Activated CD4-positive, alpha-beta T cell treated with anti-CD3 and anti-CD28 coated beads, Interleukin-2, amount 50 U/mL, for 16 hours (primary cell): ENCODE measurements around the gene IFI6.
A peak's percentile ranks its signal among the peaks of the same experiment; 100 is the strongest.
"Not testable (repeated sequence)": the region's sequence is repeated elsewhere in the genome, so short reads cannot be mapped to it uniquely, and the experiment has no call there.

Source experiments
- DNase-seq: peaks from one replicate; pipeline ENCODE4 v3.0.0-alpha.2; 2020

Gene IFI6

GRCh38 chr1:27671964-27672749 is at the start of gene IFI6:
TSS of gene IFI6 (minus strand) at chr1:27672192. CDS start at chr1:27669314, 2,878 bp downstream.
- DNase-seq: peak; percentile 90

- DNase-seq: no peak
Measured at GRCh38 chr1:27719286-27720251, 47.6 kb upstream of the IFI6 start.

DNA sequence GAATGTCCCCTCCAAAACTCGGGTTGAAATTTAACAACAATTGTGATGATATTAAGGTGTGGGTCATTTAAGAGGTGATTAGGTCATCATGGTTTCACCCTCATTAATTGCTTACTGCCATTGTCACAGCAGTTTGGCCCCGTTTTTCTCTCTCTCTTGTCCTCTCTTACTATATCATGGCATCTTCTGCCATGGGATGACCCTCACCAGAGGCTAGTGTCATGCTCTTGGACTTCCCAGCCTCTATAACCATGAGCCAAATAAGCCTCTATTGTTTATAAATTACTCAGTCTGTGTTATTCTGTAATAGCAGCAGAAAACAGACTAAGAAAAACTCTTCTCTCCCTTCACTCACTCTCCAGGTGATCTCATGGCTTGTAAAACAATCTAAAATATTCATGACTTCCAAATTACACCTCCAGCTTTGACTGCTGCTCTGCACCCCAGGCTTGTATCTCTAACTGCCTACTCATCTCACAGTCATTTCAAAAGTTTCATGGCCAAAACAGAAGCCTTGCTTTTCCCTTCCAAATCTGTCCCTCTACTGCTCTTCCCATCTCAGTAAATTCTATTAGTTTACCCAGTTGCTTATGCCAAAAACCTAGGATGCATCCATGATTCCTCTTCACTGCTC is 44.4 kb upstream of the IFI6 start:
- no peak for DNase-seq

DNA sequence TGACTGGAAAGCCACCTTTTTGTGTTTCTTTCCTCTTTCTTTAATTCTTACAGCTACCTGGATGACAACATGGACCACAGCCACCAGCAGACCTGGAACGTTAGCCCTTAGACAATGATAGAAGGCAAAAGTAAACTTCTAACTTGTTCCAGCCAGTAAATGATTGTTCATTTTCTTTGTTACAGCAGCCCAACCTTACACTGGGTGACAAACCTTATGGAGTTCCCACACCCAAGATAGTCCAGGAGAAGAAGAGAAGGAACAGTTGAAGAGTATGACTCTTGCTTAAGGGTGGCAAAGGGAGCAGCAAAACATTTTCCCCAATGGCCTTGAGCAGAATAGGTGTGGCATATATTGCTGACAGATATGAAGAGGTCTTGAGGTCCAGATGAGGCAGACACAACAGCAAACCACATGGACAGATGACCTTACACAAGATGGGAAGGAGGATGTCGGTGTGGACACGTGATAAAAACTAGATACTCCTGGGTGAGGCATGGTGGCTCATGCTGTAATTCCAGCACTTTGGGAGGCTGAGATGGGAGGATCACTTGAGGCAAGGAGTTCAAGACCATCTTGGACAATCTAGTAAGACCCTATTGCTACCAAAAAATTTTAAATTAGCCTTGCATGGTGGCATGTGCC is 42.0 kb upstream of the IFI6 start:
- DNase-seq: no peak

DNA sequence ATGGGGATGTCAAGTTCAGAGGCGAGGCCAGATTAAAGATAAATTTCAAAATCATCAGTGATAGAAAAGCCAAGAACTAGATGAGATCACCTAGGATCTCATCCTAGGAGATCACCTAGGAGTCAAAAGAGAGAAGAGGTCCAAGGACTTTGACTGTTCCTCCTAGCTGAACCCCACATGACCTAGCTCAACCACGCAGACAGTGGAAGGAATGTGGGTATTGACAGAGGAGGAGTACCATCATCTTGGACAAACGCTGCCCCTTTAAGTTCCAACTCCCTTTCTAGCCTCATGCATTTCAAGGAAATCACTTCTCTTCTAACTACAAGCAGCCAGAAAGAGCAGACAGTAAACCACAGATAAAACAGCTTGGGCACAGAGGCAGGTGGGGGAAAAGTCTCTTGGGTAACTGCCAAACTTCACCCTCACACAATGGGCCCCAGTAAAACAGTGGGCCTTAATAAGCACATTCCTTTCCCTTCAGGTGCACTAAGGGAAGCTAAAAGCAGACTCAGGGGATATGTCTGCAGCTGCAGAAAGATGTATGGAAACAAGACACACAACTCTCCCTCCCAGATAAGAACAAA is 41.2 kb upstream of the IFI6 start:
- no peak for DNase-seq

- DNase-seq: no peak
Measured at GRCh38 chr1:27710574-27710973, 38.6 kb upstream of the IFI6 start.

GRCh38 chr1:27705545-27705944 is 33.6 kb upstream of the IFI6 start:
- DNase-seq: no peak

DNA sequence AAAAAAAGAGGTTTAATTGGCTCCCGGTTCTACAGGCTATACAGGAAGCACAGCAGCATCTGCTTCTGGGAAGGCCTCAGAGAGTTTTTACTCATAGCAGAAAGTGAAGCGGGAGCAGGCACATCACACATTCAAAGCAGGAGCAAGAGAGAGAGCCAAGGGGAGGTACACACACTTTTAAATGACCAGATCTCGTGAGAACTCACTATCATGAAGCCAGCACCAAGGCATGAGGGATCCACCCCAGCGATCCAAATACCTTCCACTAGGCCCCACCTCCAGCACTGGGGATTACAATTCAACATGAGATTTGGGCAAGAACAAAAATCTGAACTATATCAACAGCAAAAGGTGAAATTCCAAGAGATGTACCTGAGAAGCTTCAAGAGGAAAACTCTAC is 33.0 kb upstream of the IFI6 start:
- no peak for DNase-seq

GRCh38 chr1:27696835-27697234 is 24.8 kb upstream of the IFI6 start:
- DNase-seq: not testable (repeated sequence)

DNA sequence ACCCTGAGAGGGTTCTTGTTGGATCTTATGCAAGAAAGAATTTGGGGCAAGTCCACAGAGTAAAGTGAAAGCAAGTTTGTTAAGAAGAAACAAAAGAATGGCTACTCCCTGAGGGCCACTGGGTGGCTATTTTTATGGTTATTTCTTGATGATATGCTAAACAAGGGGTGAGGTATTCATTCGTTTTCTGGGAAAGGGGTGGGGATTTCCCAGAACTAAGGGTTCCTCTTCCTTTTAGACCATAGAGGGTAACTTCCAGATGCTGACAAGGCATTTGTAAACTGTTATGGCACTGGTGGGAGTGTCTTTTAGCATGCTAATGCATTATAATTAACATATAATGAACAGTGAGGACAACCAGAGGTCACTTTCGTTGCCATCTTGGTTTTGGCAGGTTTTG is 18.2 kb upstream of the IFI6 start:
- peak; percentile 9 for DNase-seq

- DNase-seq: peak; percentile 22
Measured at GRCh38 chr1:27689423-27690173, 17.6 kb upstream of the IFI6 start.

- DNase-seq: no peak
Measured at GRCh38 chr1:27687906-27688305, 15.9 kb upstream of the IFI6 start.

- no peak for DNase-seq
Measured at GRCh38 chr1:27686223-27686990, 14.4 kb upstream of the IFI6 start.

DNA sequence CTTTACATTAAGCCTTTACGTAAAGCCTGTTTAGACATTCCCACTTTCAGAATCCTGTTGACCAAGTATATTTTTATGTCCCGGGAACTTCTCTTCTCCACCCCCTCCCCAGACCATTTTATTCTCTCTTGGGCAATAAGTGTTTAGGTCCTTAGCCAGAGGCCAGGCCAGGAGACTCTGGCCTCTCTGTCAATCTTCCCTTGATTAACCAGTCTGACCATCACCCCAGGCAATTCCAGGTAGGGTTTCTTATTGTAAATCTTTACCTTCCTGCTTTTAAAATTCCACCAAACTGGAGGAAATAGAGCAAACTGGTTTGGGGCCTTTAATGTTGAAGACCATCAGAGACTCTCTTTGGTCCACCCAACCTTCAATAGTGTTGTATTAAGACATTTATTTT is 12.2 kb upstream of the IFI6 start:
- no peak for DNase-seq

DNA sequence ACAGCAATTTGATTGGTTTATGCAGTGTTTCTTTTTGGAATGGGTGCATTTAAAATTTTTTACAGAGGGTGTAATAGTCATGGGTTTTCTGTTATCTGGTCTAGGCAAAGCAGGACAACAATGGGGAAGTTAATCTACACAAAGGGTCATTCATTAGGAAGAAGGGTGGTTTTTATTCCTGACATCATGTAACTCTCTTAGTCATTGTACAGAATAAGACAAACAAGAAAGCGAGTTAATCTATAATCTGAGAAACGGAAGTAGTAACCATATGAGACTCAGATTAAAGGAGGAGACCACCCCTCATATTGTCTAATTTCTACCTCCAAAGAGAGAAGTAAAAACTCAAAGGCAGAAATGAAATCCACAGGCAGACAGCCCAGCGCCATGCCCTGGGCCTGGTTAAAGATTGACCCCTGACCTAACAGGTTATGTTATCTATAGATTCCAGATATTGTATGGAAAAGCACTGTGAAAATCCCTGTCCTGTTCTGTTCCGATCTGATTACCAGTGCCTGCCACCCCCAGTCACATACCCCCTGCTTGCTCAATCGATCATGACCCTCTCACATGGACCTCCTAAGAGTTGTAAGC is 10.5 kb upstream of the IFI6 start:
- no peak for DNase-seq

GRCh38 chr1:27681580-27681979 is 9.6 kb upstream of the IFI6 start:
- DNase-seq: not testable (repeated sequence)

DNA sequence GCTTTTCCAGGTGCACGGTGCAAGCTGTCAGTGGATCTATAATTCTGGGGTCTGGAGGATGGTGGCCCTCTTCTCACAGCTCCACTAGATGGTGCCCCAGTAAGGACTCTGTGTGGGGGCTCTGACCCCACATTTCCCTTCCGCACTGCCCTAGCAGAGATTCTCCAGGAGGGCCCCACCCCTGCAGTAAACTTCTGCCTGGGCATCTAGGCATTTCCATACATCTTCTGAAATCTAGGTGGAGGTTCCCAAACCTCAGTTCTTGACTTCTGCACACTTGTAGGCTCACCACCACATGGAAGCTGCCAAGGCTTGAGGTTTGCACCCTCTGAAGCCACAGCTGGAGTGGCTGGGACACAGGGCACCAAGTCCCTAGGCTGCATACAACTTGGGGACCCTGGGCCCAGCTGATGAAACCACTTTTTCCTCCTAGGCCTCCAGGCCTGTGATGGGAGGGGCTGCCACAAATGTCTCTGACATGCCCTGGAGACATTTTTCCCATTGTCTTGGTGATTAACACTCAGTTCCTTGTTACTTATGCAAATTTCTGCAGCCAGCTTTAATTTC is 8.3 kb upstream of the IFI6 start:
- not testable (repeated sequence) for DNase-seq

DNA sequence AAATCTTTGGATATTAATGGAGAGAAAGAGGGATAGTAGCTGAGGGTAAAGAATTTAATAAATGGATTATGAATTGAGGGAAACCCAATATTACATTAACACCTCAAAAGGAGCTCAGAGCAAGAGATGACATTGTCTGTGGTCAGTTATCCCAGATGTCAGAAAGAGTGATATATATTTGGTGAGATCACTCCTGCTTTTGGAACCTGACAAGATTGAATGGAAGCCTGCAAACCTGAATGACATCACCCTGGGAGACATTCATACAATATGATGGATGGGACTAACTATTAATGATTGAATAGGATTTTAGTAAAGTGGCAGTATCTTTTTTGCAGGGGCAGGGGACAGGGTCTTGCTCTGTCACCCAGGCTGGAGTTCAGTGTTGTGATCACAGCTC is 6.8 kb upstream of the IFI6 start:
- no peak for DNase-seq

GRCh38 chr1:27676410-27676809 is 4.4 kb upstream of the IFI6 start:
- DNase-seq: no peak

GRCh38 chr1:27672750-27673112 is 739 bp upstream of the IFI6 start:
- DNase-seq: no peak
